ENCODE results near the gene SHISA2. TPM values are rescaled to one million over a fixed set of nuclear protein-coding genes. Genes with fewer than 3 reads are reported as not detected.

SHISA2 gene
- total RNA-seq, 1 donor from 2014 or later = 19.0 TPM

DNA sequence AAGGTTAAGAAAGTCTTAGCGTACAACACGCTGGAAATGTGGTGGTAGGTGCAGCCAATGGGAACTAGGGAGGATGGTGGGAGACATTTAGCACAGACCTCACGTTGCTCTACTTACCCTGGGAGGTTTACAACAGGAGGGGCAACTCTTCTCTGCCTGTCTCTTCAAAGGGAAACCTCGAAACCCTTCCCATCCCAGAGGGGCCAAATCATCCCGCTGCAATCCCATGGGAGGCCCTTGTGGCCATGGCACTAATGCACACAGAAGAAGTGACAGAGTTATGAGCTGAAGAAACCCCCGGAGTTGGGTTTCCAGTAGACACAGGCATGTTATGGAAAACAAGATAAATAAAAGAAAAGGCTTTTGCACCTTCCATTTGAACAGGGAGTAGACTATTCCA, 35.6 kb downstream of the SHISA2 start:
- Histone ChIP-seq H3K4me3 (no peak overlapping the region), H3K4me1 (peaks cover 16% of the 10 kb centered on the region), H3K27ac (no peak overlapping the region), H3K27me3 (ENCODE audit: low read depth) (peaks cover 8% of the 10 kb centered on the region), H3K9me3 (no peaks in the 10 kb centered on the region), H3K36me3 (no peaks in the 10 kb centered on the region)
- intact Hi-C loops (cut with DNase I) = no loop called here
- DNase-seq (no peak), ATAC-seq (no peak)
- TF ChIP-seq, protein P1, sequence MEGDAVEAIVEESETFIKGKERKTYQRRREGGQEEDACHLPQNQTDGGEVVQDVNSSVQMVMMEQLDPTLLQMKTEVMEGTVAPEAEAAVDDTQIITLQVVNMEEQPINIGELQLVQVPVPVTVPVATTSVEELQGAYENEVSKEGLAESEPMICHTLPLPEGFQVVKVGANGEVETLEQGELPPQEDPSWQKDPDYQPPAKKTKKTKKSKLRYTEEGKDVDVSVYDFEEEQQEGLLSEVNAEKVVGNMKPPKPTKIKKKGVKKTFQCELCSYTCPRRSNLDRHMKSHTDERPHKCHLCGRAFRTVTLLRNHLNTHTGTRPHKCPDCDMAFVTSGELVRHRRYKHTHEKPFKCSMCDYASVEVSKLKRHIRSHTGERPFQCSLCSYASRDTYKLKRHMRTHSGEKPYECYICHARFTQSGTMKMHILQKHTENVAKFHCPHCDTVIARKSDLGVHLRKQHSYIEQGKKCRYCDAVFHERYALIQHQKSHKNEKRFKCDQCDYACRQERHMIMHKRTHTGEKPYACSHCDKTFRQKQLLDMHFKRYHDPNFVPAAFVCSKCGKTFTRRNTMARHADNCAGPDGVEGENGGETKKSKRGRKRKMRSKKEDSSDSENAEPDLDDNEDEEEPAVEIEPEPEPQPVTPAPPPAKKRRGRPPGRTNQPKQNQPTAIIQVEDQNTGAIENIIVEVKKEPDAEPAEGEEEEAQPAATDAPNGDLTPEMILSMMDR (IDR thresholded peaks at IDR 0.05) = no peak

DNA sequence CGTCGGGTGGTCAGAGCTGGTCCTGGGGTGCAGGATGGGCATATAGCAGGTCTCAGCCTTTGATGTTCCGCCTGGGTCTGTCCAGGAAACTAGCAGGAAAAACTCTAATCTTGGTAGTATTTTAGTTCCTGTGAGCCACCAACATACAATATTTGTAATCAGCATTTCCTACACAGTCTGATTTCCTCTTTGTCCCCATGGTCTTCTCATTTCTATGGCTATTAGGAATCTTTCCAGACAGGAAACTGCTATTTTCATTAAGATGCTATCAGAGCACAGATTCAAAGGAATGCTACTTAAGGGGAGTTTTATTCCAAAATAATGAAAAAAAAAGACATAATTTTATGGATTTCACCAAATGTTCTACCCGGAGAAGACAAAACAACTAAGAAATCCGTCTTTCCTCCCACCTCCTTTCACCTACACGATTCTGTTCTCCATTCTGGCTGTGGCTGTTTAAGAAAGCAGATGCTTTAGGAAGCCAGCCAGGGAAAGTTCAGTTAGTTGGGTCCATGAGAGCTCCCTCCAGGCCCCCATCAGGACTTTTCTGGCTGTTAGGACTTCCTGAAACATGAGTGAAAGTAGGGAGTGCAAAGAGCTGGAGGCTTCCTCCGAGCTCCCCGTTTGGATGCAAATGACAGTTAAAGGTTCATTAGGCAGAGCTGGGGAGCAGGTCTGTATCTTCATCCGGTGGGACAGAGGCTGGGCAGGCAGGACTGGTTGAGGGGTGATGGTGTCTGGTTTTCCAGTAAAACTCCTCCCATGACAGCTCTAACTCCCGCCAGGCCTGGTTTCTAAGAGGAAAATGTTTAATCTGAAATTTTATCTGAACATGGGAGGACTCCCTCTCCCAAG, 36.3 kb downstream of the SHISA2 start:
- H3K27me3 ChIP-seq (ENCODE audit: low read depth) = peaks cover 8% of the 10 kb centered on the region
- TF ChIP-seq, protein P1 (IDR thresholded peaks at IDR 0.05) = no peak
- intact Hi-C loops (cut with DNase I) = no loop called here
- ATAC-seq (no peak), DNase-seq (no peak)
- H3K4me3 ChIP-seq = no peak overlapping the region
- no peaks in the 10 kb centered on the region for H3K36me3 ChIP-seq
- H3K4me1 ChIP-seq = peaks cover 16% of the 10 kb centered on the region
- H3K27ac ChIP-seq = no peak overlapping the region
- no peaks in the 10 kb centered on the region for H3K9me3 ChIP-seq

DNA sequence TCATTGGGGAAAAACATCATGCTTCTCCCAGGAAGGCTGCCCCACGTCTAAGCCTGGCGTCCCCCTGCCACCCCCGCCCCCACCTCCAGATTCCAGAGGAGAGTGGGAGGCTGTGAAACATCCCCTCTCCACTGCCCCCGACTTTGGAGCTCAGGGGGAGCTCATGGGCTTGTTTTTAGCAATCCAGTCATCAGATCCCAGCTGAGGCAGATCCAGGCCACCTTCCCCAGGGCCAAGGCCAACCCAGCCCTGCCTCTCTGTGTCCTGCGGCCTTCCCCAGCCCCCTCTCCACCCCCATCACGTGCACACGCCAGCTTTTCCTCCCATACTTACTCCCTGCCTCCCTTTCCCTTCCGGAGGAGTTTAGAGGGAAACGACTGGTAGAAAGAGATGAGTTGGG, 38.8 kb downstream of the SHISA2 start:
- TF ChIP-seq, protein P1 (IDR thresholded peaks at IDR 0.05) = no peak
- intact Hi-C loops (cut with DNase I) = no loop called here
- Histone ChIP-seq H3K4me1 (peaks cover 13% of the 10 kb centered on the region), H3K9me3 (no peaks in the 10 kb centered on the region), H3K36me3 (no peaks in the 10 kb centered on the region), H3K4me3 (peak overlapping the region; percentile 50), H3K27ac (no peak overlapping the region), H3K27me3 (ENCODE audit: low read depth) (peaks cover 8% of the 10 kb centered on the region)
- ATAC-seq (peak in 1 of 2 donors; percentile 28), DNase-seq (no peak)

DNA sequence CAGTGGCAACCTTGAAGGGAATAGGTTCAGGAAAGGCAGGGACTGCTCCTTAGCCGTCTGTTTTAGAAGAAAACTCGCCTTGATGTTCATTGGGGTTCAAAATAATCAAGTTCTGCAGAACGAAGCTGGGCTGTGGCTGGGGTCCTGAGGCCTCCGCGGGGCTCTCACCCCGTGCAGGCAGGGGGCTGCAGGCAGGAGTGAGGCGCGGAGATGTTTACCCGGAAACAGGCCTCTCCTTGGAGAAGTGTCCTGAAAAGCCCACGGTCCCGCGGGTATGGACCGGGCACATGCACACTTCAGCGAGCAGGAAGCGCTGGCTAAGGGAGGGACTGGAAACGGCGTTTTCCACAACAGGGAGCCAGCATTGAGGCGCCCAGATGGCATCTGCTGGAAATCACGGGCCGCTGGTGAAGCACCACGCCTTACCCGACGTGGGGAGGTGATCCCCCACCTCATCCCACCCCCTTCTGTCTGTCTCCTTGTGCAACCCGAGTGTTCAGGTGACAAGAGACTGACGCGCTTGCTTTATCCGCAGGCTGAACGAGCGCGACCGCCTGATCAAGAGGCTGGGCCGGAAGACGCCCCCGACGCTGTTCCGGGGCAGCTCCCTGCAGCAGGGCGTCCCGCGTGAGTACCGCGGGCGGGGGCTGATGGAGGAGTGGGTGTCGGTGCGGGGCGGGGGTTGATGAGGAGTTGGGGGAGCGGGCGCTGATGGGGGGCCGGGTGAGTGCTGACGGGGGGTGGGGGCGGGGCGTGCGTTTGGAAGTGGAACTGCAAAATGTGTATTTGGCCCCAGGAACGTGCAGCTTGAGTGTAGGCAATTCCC, 39.6 kb downstream of the SHISA2 start:
- H3K36me3 ChIP-seq = no peaks in the 10 kb centered on the region
- no peaks in the 10 kb centered on the region for H3K9me3 ChIP-seq
- peak overlapping the region; percentile 50 for H3K4me3 ChIP-seq
- H3K27me3 ChIP-seq (ENCODE audit: low read depth) = peaks cover 8% of the 10 kb centered on the region
- intact Hi-C loops (cut with DNase I) = no loop called here
- ATAC-seq = peak; percentile 64 to 65
- peaks cover 5% of the 10 kb centered on the region for H3K4me1 ChIP-seq
- TF ChIP-seq, protein P1 (IDR thresholded peaks at IDR 0.05) = no peak
- no peak for DNase-seq
- H3K27ac ChIP-seq = peak overlapping the region; percentile 49

DNA sequence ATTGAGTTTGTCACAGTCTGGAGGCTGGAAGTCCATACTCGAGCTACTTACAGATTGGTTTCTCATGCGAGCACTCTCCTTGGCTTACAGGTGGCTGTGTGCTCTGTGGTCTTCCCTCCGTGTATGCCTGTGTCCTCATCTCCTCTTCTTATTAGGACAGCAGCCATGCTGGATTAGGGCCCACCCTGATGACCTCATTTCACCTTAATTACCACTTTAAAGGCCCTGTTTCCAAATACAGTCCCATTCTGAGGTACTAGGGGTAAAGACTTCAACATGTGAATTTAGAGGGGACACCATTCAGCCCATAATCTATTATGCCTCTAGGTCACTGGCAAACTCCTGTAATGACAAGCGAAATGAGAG, 40.6 kb downstream of the SHISA2 start:
- TF ChIP-seq, protein P1 (IDR thresholded peaks at IDR 0.05) = no peak
- H3K36me3 ChIP-seq = no peaks in the 10 kb centered on the region
- DNase-seq (no peak), ATAC-seq (no peak)
- no peak overlapping the region for H3K4me3 ChIP-seq
- intact Hi-C loops (cut with DNase I) = no loop called here
- peaks cover 8% of the 10 kb centered on the region for H3K27me3 ChIP-seq (ENCODE audit: low read depth)
- no peaks in the 10 kb centered on the region for H3K9me3 ChIP-seq
- H3K4me1 ChIP-seq = no peaks in the 10 kb centered on the region
- H3K27ac ChIP-seq = no peak overlapping the region

Measured in lower lobe of right lung (tissue), 2 donors.